ENCODE results near the gene RAB6B.

GRCh38 chr3:133841196-133841595, 54.5 kb downstream of the RAB6B start:
- no peak for TF ChIP-seq GLIS3 (CRISPR knock-in tag; IDR thresholded peaks at IDR 0.05)
- no peak for TF ChIP-seq PPARA (CRISPR knock-in tag; IDR thresholded peaks at IDR 0.05; ENCODE audit: borderline replicate concordance)
- TF ChIP-seq SNAI2 (CRISPR knock-in tag; IDR thresholded peaks at IDR 0.05), result no peak
- no peak for TF ChIP-seq ARNTL (CRISPR knock-in tag; IDR thresholded peaks at IDR 0.05; ENCODE audit: borderline replicate concordance, low read depth)
- TF ChIP-seq ZFP3 (CRISPR knock-in tag; IDR thresholded peaks at IDR 0.05), result no peak
- TF ChIP-seq ESRRG (CRISPR knock-in tag; IDR thresholded peaks at IDR 0.05), result no peak
- TF ChIP-seq PATZ1 (CRISPR knock-in tag; IDR thresholded peaks at IDR 0.05; ENCODE audit: borderline replicate concordance), result no peak
- no peak for TF ChIP-seq CSDC2 (CRISPR knock-in tag; IDR thresholded peaks at IDR 0.05)
- TF ChIP-seq TOX (CRISPR knock-in tag; IDR thresholded peaks at IDR 0.05; ENCODE audit: borderline replicate concordance), result no peak
- no peak for TF ChIP-seq ZFP30 (CRISPR knock-in tag; IDR thresholded peaks at IDR 0.05)

All from SK-N-SH treated with all-trans-retinoic acid at 6 μM for 48 hours (cell line).